ENCODE data around the gene NTRK3. TPM values are rescaled to one million over a fixed set of nuclear protein-coding genes. Genes with fewer than 3 reads are reported as not detected.
A peak's percentile ranks its signal among the peaks of the same experiment; 100 is the strongest.

The NTRK3 gene
- total RNA-seq = not detected in 2 replicates
- not detected in 2 replicates for polyA plus RNA-seq
- not detected in 2 replicates for polyA plus RNA-seq (2011; cell fraction: cytosol; rRNA removed)
- polyA plus RNA-seq (2011; cell fraction: nucleus; rRNA removed) = not detected in 2 replicates
- polyA plus RNA-seq (2012) = not detected in 2 replicates
- not detected in 2 replicates for polyA minus RNA-seq
- not detected for polyA minus RNA-seq (2011; cell fraction: cytosol; rRNA and poly(A)+ RNA removed)
- polyA minus RNA-seq (2011; cell fraction: nucleus; rRNA and poly(A)+ RNA removed) = not detected in 2 replicates
- Bru-seq, nascent RNA = not detected
- BruChase-seq, experiment 1, labeled RNA remaining after a 6-hour chase = not detected
- BruChase-seq, experiment 2, labeled RNA remaining after a 2-hour chase = not detected
- long read RNA-seq = 0 reads

GRCh38 chr15:88256279-88257230, at the start of gene NTRK3:
Gene NTRK3 (minus strand): TSS chr15:88256739. CDS start chr15:88256153, 586 bp downstream.
- ChIA-PET CTCF (interaction anchor here (1.1 kb wide), 1 partner anchor 18 kb away, joined by 3 read pairs; no protein-coding TSS in a partner anchor), POLR2A (no interaction called here)
- intact Hi-C loops (cut with micrococcal nuclease) (no loop called here), dilution Hi-C loops (cut with MboI; ENCODE audit: extremely low pct_ligation_motif_present, low sequenced_read_pairs) (no loop called here)
- Histone ChIP-seq H3K27ac (ENCODE audit: insufficient read depth, low read depth, low read length) (no peak within 1 kb of the TSS), H4K20me1 (replicated peaks; ENCODE audit: control insufficient read depth, extremely low read depth, insufficient read depth, low read length) (no peaks in the 10 kb centered on the region), H3K79me2 (ENCODE audit: control insufficient read depth, insufficient read depth, low read length) (no peaks in the 10 kb centered on the region), H3K4me3 (replicated peaks in 1 of 3; ENCODE audit: insufficient read depth in 1 of 3, low read depth in 1 of 3, low read length in 3 of 3) (no peak within 1 kb of the TSS), H3K4me1 (ENCODE audit: control insufficient read depth, extremely low read depth, insufficient read depth, low read length) (no peaks in the 10 kb centered on the region), H3K9me1 (replicated peaks; ENCODE audit: control insufficient read depth, extremely low read depth, insufficient read depth, low read length) (no peaks in the 10 kb centered on the region), H3K36me3 (ENCODE audit: control insufficient read depth in 2 of 2, extremely low read depth in 1 of 2, insufficient read depth in 2 of 2, low read length in 2 of 2) (no peaks in the 10 kb centered on the region), H3K9me3 (replicated peaks; ENCODE audit: control insufficient read depth, insufficient read depth, low read length) (no peaks in the 10 kb centered on the region), H3K27me3 (ENCODE audit: control insufficient read depth in 2 of 2, insufficient read depth in 2 of 2, low read length in 2 of 2) (peaks cover 38 to 43% of the 10 kb centered on the region in 2 experiments), H2AFZ (ENCODE audit: low read depth, low read length) (no peak within 1 kb of the TSS), H3K9ac (replicated peaks; ENCODE audit: extremely low read depth, insufficient read depth, low read length) (no peak within 1 kb of the TSS), H3K4me2 (ENCODE audit: insufficient read depth, low read length) (no peak within 1 kb of the TSS)
- FAIRE-seq (no peak), DNase-seq (ENCODE audit: low read depth, low spot score) (peak; percentile 1)
- TF ChIP-seq MYC (IDR thresholded peaks at IDR 0.05; ENCODE audit: low read depth, low read length) = no peak
- peak; percentile 61 for TF ChIP-seq EZH2 (IDR thresholded peaks at IDR 0.05; ENCODE audit: borderline replicate concordance, low read depth, low read length, severe bottlenecking)
- BruUV-seq (replicated peaks) = no TSS peak

- CTCF ChIA-PET = no interaction called here
- FAIRE-seq = no peak
- BruUV-seq (replicated peaks) = no TSS peak
These were observed 46.9 kb upstream of the NTRK3 start for GRCh38 chr15:88303395-88303794.

More at GRCh38 chr15:88303395-88303794, 46.9 kb upstream of the NTRK3 start:
- no peaks in the 10 kb centered on the region for H3K36me3 ChIP-seq (ENCODE audit: control insufficient read depth in 2 of 2, extremely low read depth in 1 of 2, insufficient read depth in 2 of 2, low read length in 2 of 2)
- intact Hi-C loops (cut with micrococcal nuclease) = no loop called here
- no peaks in the 10 kb centered on the region for H3K9me3 ChIP-seq (replicated peaks; ENCODE audit: control insufficient read depth, insufficient read depth, low read length)
- H3K9me1 ChIP-seq (replicated peaks; ENCODE audit: control insufficient read depth, extremely low read depth, insufficient read depth, low read length) = no peaks in the 10 kb centered on the region
- no peaks in the 10 kb centered on the region for H3K27me3 ChIP-seq (ENCODE audit: control insufficient read depth in 2 of 2, insufficient read depth in 2 of 2, low read length in 2 of 2)
- no peak overlapping the region for H3K4me2 ChIP-seq (ENCODE audit: insufficient read depth, low read length)
- dilution Hi-C loops (cut with MboI; ENCODE audit: extremely low pct_ligation_motif_present, low sequenced_read_pairs) = no loop called here
- H3K27ac ChIP-seq (ENCODE audit: insufficient read depth, low read depth, low read length) = no peak overlapping the region
- H3K79me2 ChIP-seq (ENCODE audit: control insufficient read depth, insufficient read depth, low read length) = no peaks in the 10 kb centered on the region
- POLR2A ChIA-PET = no interaction called here
- H3K9ac ChIP-seq (replicated peaks; ENCODE audit: extremely low read depth, insufficient read depth, low read length) = no peak overlapping the region
- no peak overlapping the region for H3K4me3 ChIP-seq (replicated peaks in 1 of 3; ENCODE audit: insufficient read depth in 1 of 3, low read depth in 1 of 3, low read length in 3 of 3)
- TF ChIP-seq MAX (IDR thresholded peaks at IDR 0.05; ENCODE audit: insufficient read depth, insufficient read length) (no peak), CTCF (IDR thresholded peaks at IDR 0.05; ENCODE audit: extremely low read depth in 1 of 2, insufficient read depth in 1 of 2, low read depth in 1 of 2, low read length in 2 of 2) (no peak)
- DNase-seq (ENCODE audit: low read depth, low spot score) = no peak
- H4K20me1 ChIP-seq (replicated peaks; ENCODE audit: control insufficient read depth, extremely low read depth, insufficient read depth, low read length) = no peaks in the 10 kb centered on the region
- H3K4me1 ChIP-seq (ENCODE audit: control insufficient read depth, extremely low read depth, insufficient read depth, low read length) = no peaks in the 10 kb centered on the region
- H2AFZ ChIP-seq (ENCODE audit: low read depth, low read length) = no peak overlapping the region

Measured in endothelial cell of umbilical vein (primary cell).